ENCODE results near the gene KIAA1328. TPM values are rescaled to one million over a fixed set of nuclear protein-coding genes. Genes with fewer than 3 reads are reported as not detected.

KIAA1328 gene
- total RNA-seq, 1 donor from 2014 or later, result 5.8 TPM

- no peaks in the 10 kb centered on the region for H3K36me3 ChIP-seq (ENCODE audit: control insufficient read depth, insufficient read depth, low read length)
- FAIRE-seq (no peak), DNase-seq (ENCODE audit: low read depth) (no peak)
- H3K27me3 ChIP-seq (ENCODE audit: control insufficient read depth, insufficient read depth, low read length), result no peaks in the 10 kb centered on the region
- no peak overlapping the region for H3K4me3 ChIP-seq (ENCODE audit: low read depth, low read length)
- TF ChIP-seq, protein P1, sequence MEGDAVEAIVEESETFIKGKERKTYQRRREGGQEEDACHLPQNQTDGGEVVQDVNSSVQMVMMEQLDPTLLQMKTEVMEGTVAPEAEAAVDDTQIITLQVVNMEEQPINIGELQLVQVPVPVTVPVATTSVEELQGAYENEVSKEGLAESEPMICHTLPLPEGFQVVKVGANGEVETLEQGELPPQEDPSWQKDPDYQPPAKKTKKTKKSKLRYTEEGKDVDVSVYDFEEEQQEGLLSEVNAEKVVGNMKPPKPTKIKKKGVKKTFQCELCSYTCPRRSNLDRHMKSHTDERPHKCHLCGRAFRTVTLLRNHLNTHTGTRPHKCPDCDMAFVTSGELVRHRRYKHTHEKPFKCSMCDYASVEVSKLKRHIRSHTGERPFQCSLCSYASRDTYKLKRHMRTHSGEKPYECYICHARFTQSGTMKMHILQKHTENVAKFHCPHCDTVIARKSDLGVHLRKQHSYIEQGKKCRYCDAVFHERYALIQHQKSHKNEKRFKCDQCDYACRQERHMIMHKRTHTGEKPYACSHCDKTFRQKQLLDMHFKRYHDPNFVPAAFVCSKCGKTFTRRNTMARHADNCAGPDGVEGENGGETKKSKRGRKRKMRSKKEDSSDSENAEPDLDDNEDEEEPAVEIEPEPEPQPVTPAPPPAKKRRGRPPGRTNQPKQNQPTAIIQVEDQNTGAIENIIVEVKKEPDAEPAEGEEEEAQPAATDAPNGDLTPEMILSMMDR (IDR thresholded peaks at IDR 0.05; ENCODE audit: insufficient read depth, low read length, severe bottlenecking), result no peak
These were observed 353.6 kb downstream of the KIAA1328 start for GRCh38 chr18:37182340-37183135.

DNA sequence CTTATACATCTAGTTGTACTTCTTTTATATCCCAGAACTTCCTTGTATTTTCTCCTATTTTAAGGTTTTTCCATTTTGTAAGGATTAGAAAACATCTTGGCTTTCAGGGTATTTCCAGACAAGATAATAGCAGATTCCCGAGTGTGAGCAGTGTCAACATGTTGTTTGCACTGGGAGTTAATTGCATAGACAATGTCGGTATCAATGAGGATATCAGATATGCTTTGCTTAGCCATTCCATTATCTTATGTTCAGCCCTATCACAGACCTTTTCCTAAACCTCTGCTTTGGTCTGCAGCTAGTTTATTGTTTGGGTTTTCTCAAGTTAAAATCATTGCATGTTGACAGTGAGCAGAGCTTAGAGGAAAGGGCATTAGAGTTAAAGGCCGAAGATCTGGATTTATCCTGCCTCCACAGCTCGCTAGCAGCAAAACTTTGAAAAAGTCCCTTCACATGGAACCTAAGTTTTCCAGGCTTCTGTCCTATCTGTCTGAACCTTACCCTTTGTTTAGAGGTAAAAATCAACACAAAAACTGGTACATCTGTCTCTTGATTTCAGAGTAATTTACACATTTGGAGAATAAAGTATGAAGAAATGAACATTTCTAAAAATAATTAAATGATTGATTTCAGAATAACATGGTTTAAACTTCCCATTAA, 355.4 kb downstream of the KIAA1328 start:
- no peak for FAIRE-seq
- Histone ChIP-seq H3K27me3 (ENCODE audit: control insufficient read depth, insufficient read depth, low read length) (no peaks in the 10 kb centered on the region), H3K4me3 (ENCODE audit: low read depth, low read length) (no peak overlapping the region), H3K36me3 (ENCODE audit: control insufficient read depth, insufficient read depth, low read length) (no peaks in the 10 kb centered on the region)
- TF ChIP-seq, protein P1 (IDR thresholded peaks at IDR 0.05; ENCODE audit: insufficient read depth, low read length, severe bottlenecking), result no peak
- no peak for DNase-seq (ENCODE audit: low read depth)

DNA sequence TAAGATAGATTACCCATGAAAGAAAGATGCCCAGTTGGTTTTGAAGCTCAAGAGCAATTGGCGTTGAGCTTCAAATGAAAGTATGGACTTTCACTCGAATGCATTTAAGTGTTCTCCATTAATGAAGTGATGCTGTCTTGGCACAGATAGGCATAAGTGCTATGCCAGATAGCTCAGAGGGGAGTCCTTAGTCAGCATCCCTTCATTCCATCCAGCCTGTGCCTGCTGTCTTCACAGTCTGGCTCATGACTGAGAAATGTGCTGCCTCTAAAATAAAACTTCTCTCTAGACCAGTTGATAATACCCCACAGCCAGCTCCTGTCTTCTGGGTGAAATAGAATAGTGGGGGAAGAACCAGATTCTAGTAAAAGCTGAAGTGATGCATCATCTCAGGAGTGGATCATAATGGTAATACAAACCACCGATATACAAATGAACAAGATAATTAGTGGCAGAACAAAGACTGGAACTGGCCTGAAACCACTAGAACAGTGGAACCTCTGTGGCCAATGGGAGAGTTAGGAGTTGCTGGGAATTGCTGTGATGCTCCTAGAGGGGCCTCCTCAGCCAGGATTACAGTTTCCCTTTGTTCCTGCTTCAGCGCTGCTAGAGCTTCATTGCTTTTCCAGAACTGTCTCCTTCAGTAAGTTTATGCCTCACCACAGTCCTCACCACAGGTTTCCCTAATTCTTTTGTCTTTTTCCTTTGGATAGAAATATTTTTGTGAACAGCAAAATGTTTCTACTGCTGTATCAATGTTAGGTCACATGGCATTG, 359.3 kb downstream of the KIAA1328 start:
- FAIRE-seq (no peak), DNase-seq (ENCODE audit: low read depth) (no peak)
- Histone ChIP-seq H3K4me3 (ENCODE audit: low read depth, low read length) (no peak overlapping the region), H3K36me3 (ENCODE audit: control insufficient read depth, insufficient read depth, low read length) (no peaks in the 10 kb centered on the region), H3K27me3 (ENCODE audit: control insufficient read depth, insufficient read depth, low read length) (no peaks in the 10 kb centered on the region)
- TF ChIP-seq, protein P1 (IDR thresholded peaks at IDR 0.05; ENCODE audit: insufficient read depth, low read length, severe bottlenecking), result no peak

DNA sequence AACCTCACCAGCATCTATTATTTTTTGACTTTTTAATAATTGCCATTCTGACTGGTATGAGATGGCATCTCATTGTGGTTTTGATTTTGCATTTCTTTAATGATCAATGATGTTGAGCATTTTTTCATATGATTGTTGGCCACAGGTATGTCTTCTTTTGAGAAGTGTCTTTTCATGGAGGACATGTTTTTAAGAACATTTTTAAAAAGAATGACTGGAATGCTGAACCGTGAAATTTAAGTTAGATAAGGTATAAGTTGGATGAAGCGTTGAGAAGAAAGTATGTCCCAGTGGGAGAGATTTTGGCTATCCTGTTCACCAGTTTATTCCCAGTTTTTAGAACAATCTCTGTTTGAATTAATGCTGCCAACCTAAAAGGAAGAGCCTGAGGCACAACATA, 370.8 kb downstream of the KIAA1328 start:
- DNase-seq (ENCODE audit: low read depth), result no peak

DNA sequence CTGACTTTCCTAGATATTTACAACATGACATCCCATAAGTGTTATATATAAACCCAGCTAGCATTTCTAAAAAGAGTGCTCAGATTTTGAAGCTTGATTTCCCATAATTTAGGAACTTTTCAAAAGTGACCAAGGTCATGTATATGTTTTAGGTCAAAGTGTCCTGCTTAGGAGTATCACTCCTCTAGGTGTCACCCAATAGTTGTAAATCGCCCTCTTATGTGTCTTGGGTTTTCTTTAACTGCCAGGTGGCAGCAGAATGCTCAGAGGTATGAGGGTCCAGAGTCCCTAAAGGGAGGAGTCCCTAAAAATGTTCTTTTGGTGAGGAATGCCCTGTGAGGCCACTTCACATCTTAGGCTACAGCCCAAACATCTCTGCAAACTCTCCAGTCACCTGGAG, 378.4 kb downstream of the KIAA1328 start:
- Histone ChIP-seq H3K4me3 (ENCODE audit: low read depth, low read length) (no peak overlapping the region), H3K36me3 (ENCODE audit: control insufficient read depth, insufficient read depth, low read length) (no peaks in the 10 kb centered on the region), H3K27me3 (ENCODE audit: control insufficient read depth, insufficient read depth, low read length) (no peaks in the 10 kb centered on the region)
- no peak for FAIRE-seq
- no peak for DNase-seq (ENCODE audit: low read depth)
- TF ChIP-seq, protein P1 (IDR thresholded peaks at IDR 0.05; ENCODE audit: insufficient read depth, low read length, severe bottlenecking), result no peak

More for the DNA sequence above, 370.8 kb downstream of the KIAA1328 start:
- TF ChIP-seq, protein P1 (IDR thresholded peaks at IDR 0.05; ENCODE audit: insufficient read depth, low read length, severe bottlenecking), result no peak
- no peaks in the 10 kb centered on the region for H3K27me3 ChIP-seq (ENCODE audit: control insufficient read depth, insufficient read depth, low read length)
- H3K36me3 ChIP-seq (ENCODE audit: control insufficient read depth, insufficient read depth, low read length), result no peaks in the 10 kb centered on the region
- H3K4me3 ChIP-seq (ENCODE audit: low read depth, low read length), result no peak overlapping the region
- FAIRE-seq, result no peak
